SHP77 (cell line): Measurements from ENCODE around the gene POP7.
"Not testable (repeated sequence)": the region's sequence is repeated elsewhere in the genome, so short reads cannot be mapped to it uniquely, and the experiment has no call there.

ENCODE experiments used
- DNase-seq, 2 experiments: peaks; one replicate each; lab custom pipeline; 2025; lab: John Stamatoyannopoulos, UW

POP7 gene

DNA sequence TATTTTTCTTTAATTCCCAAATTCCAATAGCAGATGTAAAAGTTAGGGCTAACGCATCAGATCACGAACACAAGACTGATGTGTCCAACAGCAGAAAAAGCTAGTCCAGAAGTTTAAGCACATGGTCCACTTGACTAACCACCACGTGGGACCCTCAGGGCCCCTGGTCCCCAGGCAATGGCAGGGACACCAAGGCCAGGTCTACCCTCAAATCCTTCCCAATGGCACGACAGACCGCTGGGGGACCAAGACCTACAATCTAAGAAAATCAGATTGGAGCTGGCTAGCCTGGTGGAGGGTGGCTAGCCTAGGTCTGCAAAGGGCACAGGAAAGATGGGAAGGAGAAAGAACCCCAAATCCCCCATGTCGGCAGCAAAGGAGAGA lies 13.4 kb upstream of the POP7 start:
- no peak for DNase-seq

DNA sequence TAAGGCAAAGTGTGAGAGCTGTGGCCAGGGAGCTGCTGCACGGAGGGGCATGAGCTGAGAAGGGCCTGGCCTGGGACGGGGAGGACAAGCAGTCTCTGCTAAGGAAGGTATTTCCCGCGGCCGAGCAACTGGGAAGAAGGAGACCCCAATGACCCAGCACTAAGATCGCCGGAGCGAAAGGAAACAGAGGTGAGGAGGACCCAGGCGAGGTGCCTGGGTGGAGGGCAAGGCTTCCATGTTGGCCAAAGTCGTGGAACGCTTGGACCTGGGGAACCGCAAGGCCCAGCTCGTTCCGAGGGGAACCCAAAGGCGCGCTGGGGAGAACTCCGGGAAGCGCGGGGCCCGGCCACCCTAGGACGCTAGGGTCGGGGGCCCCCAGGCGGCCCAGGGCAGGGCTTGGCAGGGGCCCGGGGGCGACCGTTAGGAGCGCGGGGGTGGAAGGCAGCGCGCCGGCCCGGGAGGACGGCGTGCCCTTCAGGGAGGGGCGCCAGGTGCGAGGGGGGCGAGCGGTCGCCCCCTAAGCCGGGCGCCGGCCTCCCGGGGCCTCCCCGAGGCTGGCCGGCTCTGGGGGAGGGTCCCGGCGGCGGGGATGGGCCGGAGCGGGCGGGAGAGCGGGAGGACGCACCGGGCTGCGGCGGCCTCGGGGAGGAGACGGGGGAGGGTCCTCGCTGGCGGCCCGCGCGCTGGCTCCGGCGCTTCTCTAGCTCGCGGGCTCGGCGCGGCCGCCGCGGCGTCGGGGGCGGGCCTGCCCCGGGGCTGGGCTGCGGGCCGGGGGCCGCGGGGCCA lies 12.4 kb upstream of the POP7 start:
- no peak for DNase-seq

DNA sequence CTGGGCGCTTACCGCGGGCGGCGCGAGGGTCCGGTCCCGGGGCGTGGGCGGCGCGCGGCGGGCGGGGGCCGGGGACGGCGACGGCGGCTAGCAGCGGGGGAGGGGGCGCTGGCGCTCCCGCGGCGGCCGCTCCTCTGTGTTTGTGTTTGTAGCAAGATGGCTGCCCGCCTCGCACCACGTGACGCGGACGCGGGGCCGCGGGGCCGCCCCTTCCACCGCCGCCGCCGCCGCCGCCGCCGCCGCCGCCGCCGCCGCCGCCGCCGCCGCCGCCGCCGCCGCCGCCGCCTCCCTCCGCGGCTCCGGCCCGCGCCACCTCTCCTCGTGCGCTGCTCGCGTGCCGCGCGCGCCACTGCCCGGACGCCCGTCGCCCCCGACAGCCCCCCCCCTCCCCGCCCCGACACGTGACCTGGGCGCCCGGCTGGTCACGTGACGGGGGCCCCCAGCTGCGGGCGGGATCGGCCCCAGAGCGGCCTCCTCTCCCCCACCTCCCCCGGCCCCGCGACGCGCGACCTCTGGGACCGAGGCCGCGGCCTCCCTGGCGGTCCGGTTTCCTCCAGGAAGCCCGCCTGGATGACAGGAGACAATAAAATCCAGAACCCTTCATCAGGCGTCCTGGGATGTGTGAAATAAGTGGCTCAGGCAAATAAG lies 11.7 kb upstream of the POP7 start, which contains the start of gene GIGYF1:
TSS of gene GIGYF1 (minus strand) at position 153 of the 648 bp plus-strand sequence. CDS start 6,012 bp downstream, outside the sequence.
- DNase-seq = peak; percentile 23 to 75

DNA sequence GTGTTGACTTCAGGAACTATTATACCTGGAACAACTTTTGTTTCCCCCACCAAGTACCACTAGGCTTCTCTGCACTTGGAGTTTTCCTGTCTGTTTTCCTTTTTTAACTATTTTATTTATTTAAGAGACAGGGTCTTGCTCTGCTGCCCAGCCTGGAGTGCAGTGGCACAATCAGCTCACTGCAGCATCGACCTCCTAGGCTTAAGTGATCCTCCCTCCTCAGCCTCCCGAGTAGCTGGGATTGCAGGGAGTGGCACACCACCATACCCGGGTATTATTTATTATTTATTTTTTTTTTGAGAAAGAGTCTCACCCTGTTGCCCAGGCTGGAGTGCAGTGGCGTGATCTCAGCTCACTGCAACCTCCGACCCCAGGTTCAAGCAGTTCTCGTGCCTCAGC lies 9.8 kb upstream of the POP7 start:
- no peak for DNase-seq

DNA sequence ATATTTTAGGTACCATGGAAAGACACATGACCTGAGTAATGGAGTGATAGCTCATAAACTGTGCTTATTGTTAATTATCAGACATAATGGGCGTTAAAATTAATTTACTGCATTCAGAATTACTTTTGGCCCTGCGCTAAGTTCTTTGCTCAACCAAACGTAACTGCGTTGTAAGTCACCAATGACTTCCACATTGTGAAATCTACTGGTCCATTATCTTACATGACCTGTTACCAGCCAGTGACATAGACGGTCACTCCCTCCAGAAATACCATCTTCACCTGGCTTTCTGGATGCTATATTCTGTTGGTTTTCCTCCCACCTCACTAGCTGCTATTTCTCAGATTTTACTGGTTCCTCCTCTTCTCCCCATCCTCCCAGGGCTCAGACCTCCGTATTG lies 6.9 kb upstream of the POP7 start:
- DNase-seq = no peak

DNA sequence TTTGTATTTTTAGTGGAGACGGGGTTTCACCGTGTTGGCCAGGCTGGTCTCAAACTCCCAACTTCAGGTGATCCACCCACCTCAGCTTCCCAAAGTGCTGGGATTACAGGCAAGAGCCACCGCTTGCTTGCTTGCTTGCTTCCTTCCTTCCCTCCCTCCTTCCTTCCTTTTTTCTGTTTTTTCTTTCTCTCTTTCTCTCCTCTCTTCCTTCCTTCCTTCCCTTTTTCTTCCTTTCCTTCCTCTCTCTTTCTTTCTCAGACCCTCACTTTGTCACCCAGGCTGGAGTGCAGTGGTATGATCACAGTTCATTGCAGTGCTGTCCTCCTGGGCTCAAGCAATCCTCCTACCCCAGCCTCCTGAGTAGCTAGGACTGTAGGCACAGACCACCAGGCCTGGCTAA lies 4.8 kb upstream of the POP7 start:
- DNase-seq = not testable (repeated sequence)

DNA sequence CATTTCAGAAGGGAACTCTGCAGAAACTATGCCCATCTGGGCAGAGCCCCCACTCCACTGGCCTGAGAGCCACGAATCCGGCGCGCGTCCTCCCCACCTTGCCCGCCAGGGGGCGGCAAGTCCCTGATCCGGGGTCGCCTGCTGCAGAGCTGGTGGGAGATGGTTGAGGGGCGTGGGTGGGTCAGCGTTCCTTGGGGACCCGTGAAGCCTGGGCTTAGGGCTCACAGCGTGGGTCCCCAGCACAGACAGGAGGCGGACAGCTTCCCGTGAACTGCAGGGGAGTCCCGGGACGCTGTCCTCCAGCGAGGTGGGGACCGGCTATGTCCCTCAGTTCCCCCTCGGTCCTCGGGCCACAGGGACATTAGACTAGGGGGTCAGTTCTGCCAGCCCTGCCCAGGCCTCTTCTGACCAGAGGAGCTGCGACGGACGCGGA lies 585 bp upstream of the POP7 start:
- peak; percentile 13 to 58 for DNase-seq

DNA sequence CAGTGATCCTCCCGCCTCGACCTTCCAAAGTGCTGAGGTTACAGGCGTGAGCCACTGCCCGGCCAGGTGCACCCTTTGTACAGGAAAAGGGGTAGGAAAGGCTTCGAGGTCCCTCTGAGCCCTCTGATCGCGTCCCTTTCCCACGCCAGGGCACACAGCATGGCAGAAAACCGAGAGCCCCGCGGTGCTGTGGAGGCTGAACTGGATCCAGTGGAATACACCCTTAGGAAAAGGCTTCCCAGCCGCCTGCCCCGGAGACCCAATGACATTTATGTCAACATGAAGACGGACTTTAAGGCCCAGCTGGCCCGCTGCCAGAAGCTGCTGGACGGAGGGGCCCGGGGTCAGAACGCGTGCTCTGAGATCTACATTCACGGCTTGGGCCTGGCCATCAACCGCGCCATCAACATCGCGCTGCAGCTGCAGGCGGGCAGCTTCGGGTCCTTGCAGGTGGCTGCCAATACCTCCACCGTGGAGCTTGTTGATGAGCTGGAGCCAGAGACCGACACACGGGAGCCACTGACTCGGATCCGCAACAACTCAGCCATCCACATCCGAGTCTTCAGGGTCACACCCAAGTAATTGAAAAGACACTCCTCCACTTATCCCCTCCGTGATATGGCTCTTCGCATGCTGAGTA lies 871 bp downstream of the POP7 start:
- peak in 1 of 2 experiments; percentile 2 for DNase-seq

DNA sequence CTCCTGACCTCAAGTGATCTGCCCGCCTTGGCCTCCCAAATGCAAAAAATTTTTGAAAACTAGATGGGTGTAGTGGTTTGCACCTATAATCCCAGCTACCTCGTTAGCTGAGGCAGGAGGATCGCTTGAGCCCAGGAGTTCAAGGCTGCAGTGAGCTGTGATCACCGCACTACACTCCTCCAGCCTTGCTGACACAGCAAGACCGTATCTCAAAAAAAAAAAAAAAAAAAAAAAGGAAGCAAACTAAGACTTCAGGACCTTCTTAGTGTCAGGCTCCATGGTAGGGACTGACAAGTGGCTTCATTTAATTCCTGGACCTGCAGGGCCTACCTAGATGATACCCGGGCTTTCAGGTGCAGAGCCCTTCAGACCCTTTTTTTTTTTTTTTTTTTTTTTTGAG lies 2.5 kb downstream of the POP7 start:
- no peak for DNase-seq

DNA sequence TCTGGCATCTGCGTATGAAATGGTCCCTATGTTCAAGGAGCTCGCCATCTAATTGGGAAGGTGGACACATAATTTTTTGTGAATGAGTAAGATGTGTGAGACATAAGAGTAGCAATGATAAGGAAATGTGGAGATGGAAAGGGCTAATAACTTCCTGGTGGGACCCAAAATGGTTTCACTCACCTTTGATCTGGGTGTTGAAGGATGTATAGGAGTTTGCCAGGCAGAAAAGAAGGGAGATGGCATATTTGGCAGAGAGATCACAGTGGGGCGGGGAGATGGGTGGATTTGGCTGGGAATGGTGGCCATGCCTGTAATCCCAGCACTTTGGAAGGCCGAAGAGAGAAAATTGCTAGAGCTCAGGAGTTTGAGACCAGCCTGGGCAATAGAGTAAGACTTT lies 4.5 kb downstream of the POP7 start:
- no peak for DNase-seq

DNA sequence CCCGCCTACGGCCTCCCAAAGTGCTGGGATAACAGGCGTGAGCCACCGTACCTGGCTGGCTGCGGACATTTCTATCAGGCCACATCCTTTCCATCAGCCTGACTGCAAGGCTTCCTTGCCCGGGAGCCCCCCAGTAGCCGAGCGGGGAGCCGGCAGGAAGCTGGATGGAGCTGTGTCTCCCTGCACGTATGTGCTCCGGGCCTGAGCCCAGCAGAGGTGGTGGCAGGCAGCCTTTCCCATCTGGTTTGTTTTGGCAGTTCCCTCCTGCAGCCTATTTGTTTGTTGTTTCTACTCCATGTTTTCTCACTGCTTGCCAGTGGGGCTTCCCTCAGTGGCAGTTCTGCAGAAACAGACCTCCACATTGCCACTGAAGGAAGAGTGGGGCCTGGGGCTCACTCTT lies 5.4 kb downstream of the POP7 start:
- DNase-seq = no peak

DNA sequence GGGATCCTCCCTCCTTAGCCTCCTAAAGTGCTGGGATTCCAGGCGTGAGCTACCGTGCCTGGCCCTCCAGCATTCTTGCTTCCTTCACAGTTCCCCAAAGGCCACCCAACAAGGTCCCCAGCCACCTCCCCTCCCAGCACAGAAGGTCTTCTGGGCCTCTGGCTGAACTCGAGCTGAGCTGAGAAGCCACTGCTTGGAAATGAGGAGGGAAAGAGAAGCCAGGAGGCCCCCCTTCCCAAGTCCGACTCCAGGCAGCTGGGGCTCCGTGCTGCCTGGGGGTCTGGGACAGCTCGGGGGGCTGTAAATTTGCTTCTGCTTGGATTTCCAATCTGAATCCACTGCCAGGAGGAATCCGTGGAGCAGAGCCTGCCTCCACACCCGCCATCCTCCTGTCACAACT lies 8.8 kb downstream of the POP7 start:
- no peak for DNase-seq

DNA sequence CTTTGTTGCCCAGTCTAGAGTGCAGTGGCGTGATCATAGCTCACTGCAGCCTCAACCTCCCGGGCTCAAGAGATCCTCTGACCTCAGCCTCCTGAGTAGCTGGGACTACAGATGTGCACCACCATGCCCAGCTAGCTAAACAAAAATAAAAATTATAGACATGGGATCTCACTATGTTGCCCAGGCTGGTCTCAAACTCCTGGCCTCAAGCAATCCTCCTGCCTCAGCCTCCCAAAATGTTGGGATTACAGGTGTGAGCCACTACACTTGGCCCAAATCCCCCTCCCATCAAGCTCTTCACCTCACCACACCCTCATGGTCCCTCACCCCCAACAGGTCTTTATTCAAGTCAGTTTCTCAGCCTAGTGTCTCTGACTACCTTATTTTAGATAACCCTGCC lies 11.2 kb downstream of the POP7 start:
- DNase-seq = not testable (repeated sequence)

DNA sequence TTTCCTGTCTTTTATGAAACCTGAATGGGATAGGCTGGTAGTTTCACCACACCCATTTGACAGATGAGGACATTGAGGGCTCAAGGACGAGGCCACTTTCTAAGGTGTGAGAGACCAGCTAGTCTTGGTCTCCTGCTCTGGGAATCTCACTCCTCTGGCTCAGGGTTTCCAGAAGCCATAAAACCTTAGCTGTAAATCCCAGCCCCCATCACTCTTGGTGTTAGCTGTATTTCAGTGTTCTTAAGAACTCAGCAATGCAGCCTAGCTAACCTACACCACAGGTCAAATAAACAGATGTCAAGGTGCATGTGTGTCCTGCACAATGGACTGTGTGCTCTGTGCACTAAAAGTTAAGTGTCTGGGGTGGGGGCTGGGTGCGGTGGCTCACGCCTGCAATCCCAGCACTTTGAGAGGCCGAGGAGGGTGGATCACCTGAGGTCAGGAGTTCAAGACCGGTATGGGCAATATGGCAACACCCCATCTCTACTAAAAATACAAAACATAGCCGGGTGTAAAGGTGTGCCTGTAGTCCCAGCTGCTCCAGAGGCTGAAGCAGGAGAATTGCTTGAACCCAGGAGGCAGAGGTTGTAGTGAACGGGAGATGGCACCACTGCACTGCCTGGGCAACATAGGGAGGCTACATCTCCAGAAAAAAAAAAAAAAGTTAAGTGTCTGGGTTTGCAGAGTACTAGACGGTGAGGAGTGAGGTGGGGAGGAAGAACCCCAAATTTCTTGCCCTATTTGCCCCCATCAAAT lies 13.8 kb downstream of the POP7 start:
- no peak for DNase-seq

DNA sequence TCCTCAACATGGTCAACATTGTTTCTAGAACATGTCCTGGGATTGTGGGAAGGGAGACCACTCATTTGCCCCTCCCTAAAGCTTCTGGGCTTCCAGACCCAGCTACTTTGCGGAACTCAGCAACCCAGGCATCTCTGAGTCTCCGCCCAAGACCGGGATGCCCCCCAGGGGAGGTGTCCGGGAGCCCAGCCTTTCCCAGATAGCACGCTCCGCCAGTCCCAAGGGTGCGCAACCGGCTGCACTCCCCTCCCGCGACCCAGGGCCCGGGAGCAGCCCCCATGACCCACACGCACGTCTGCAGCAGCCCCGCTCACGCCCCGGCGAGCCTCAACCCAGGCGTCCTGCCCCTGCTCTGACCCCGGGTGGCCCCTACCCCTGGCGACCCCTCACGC lies 14.4 kb downstream of the POP7 start, which contains the start of gene EPO:
TSS of gene EPO (plus strand) at position 190 of the 392 bp plus-strand sequence. CDS start 513 bp downstream, outside the sequence.
- DNase-seq = no peak

DNA sequence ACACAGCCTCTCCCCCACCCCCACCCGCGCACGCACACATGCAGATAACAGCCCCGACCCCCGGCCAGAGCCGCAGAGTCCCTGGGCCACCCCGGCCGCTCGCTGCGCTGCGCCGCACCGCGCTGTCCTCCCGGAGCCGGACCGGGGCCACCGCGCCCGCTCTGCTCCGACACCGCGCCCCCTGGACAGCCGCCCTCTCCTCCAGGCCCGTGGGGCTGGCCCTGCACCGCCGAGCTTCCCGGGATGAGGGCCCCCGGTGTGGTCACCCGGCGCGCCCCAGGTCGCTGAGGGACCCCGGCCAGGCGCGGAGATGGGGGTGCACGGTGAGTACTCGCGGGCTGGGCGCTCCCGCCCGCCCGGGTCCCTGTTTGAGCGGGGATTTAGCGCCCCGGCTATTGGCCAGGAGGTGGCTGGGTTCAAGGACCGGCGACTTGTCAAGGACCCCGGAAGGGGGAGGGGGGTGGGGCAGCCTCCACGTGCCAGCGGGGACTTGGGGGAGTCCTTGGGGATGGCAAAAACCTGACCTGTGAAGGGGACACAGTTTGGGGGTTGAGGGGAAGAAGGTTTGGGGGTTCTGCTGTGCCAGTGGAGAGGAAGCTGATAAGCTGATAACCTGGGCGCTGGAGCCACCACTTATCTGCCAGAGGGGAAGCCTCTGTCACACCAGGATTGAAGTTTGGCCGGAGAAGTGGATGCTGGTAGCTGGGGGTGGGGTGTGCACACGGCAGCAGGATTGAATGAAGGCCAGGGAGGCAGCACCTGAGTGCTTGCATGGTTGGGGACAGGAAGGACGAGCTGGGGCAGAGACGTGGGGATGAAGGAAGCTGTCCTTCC lies 15.0 kb downstream of the POP7 start:
- DNase-seq = no peak

DNA sequence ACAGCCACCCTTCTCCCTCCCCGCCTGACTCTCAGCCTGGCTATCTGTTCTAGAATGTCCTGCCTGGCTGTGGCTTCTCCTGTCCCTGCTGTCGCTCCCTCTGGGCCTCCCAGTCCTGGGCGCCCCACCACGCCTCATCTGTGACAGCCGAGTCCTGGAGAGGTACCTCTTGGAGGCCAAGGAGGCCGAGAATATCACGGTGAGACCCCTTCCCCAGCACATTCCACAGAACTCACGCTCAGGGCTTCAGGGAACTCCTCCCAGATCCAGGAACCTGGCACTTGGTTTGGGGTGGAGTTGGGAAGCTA lies 15.5 kb downstream of the POP7 start:
- no peak for DNase-seq

DNA sequence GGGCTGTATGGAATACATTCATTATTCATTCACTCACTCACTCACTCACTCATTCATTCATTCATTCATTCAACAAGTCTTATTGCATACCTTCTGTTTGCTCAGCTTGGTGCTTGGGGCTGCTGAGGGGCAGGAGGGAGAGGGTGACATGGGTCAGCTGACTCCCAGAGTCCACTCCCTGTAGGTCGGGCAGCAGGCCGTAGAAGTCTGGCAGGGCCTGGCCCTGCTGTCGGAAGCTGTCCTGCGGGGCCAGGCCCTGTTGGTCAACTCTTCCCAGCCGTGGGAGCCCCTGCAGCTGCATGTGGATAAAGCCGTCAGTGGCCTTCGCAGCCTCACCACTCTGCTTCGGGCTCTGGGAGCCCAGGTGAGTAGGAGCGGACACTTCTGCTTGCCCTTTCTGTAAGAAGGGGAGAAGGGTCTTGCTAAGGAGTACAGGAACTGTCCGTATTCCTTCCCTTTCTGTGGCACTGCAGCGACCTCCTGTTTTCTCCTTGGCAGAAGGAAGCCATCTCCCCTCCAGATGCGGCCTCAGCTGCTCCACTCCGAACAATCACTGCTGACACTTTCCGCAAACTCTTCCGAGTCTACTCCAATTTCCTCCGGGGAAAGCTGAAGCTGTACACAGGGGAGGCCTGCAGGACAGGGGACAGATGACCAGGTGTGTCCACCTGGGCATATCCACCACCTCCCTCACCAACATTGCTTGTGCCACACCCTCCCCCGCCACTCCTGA lies 16.7 kb downstream of the POP7 start:
- no peak for DNase-seq

DNA sequence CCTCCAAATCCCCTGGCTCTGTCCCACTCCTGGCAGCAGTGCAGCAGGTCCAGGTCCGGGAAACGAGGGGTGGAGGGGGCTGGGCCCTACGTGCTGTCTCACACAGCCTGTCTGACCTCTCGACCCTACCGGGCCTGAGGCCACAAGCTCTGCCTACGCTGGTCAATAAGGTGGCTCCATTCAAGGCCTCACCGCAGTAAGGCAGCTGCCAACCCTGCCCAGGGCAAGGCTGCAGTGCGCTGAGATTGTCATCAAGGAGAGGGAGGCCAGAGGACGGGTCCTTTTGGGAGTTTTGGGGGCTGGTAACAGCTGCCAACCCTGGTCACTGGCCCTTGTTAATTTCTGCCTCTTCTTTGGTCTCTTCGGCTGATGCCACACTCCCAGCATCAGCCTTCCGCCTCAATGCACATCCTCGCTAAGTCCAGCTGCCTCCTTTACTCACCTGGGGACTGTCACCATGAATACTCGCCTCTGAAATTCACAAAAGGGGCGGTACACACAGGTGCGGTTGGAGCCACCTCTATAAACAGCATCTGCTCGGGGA lies 17.9 kb downstream of the POP7 start:
- DNase-seq = no peak

DNA sequence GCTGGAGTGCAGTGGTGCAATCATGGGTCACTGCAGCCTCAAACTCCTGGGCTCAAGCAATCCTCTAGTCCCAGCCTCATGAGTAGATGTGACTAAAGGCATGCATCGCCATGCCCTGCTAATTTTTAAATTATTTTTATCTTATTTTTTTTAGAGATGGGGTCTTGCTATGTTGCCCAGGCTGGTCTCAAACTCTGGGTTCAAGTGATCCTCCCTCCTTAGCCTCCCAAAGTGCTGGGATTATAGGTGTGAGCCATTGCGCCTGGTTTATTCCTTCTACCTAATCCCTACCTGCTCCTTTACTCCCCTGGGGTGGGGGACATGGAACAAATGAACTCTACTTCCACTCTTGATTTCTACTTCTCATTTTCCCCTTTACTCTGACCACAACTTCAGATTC lies 18.4 kb downstream of the POP7 start:
- not testable (repeated sequence) for DNase-seq
